Measurements from ENCODE around the gene CD53.

- TF ChIP-seq GATA2 (IDR thresholded peaks at IDR 0.05; ENCODE audit: low read depth, low read length) (no peak), GATA3 (IDR thresholded peaks at IDR 0.05; ENCODE audit: low read depth, low read length) (no peak)
These were observed 75.3 kb downstream of the CD53 start for GRCh38 chr1:110948038-110948810.

All from SH-SY5Y (cell line).